GF-D8 (cell line): Measurements from ENCODE around the gene ZNF296.

Experiments used
- DNase-seq: peaks from one replicate; lab custom pipeline; 2025; lab: John Stamatoyannopoulos, UW

Gene ZNF296

GRCh38 chr19:45082170-45082569 lies 5.9 kb upstream of the ZNF296 start:
- DNase-seq, result no peak

DNA sequence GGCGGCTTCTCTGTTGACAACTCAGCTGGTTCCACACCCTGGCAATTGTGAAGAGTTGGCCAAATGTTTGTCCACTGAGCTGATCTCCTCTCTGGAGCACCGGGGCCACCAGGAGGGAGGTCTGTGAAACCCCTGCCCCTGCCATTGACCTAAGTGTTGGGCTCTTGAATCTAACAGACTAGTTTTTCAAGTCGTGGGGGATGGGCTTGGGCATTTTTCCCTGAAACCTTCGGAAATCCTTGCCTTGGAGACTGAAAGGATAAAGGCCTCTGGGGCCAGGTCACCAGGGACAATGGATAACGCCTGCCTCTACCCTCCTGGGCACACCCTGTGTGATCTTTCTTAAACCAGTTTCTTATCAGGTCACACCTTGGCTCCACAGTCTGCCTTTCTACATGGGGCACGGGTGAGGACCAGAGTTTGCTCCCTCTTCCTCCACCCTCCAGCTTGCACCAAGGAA lies 3.7 kb upstream of the ZNF296 start:
- DNase-seq, result no peak

DNA sequence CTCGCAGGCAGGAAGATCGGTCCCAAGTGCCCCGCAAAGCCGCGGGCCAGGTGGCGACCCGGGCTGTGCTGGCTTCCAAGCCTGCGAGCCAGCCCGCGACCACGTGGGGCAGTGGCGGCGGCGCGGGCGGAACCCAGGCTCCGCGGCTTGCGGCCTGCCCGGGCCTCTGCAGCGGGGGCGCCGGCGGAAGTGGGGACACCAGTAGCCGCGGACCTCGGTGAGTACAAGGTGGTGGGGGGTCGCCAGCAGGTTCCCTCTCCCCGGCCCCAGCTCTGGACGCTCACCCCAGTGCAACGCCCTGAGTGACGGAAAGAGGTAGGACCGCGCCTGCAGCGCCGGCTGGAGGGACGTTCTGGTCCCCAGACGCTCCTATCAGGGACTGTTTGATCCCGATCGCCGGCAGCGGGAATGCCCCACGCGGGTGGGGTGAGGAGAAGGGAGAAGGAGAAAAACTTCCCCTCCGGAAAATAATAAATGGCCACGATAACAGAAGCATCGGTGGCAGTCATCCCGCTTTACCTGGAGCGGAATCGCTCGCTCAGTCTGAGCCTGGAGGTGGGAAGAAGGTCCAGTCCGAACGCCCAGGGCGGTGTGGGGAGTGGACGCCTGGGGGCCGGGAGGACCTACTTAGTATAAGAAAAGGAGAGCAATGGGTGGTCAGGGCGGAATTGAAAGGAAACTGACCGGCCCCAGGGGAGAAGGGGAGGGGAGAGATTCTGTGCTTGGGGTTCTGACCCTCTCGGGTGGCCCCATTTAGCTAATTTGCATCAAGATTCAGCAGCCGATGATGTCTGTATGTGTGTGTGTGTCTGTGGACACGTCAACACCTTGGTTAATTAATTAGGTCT lies 3.0 kb upstream of the ZNF296 start, which contains the start of gene GEMIN7:
GEMIN7 (plus strand) TSS at position 198 of the 848 bp plus-strand sequence. CDS start 10,855 bp downstream, outside the sequence.
- peak; percentile 44 for DNase-seq

- DNase-seq, result no peak
These were observed 2.2 kb upstream of the ZNF296 start for GRCh38 chr19:45078390-45079062.

DNA sequence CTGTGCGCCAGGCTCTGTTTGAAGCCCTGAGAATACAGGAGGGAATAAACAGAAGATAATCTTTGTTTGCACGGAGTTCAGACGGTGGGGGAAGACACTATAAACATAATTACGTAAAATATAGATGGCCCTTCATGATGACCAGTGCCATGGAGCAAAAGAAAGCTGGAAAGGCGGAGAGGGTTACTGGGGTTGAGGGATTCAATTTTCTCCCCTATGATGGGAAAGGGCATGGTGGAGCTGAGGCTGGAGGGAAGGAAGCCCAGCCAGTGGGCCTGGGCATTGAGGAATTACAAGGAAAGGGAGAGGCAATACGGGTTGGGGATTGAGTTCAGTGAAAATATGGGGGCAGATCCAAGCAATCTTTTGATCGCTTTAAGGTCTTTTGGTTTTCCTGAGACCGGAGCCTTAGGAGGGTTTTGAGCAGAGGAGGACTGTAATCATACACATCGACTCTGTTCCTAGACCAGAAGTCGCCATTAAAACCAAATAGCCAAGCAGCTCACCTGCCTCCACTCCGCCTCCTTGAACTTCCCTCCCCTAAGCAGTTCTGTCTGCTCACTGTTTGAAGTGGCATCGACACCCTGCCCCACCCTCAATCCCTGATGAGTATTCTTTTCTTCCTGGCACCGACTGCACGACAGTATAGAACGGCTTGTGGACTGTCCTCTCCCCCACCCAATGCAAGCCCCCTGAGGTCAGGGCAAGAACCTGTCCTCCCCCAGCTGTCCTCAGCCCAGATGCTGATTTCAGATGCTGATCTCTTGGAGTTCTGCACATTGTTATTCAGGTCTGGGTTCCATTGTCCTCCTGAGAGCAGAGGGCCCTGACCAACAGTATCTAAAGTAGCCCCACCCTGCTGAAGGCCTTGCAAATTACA lies 813 bp upstream of the ZNF296 start:
- DNase-seq, result no peak

- DNase-seq, result peak; percentile 76
These were observed 813 bp downstream of the ZNF296 start for GRCh38 chr19:45075301-45076028.

DNA sequence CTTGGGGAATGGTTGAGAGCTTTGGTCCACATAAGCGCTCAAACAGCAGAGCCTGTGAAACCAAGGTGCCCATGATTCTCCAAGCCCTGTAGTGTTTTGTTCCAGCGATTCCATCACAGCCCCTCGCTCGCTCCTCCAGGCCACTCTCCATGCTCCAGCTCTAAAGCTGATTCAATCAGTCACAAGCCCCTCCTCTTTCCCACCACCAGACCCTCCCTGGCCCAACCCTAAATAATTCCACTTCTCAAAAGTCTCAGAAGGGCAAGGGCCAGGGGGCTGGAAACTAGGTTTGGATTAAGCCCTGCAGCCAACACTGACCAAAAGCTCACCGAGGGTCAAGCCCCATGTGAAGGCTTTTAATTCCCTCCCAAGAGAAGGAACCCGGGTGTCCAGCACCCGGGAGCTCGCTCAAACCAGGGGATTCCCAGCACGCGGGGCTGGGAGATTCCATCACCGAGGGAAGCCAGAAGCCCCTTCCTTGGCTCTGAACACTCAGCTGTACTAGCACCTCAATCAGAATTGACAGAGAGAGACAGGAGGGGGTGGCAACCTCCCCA lies 1.5 kb downstream of the ZNF296 start:
- DNase-seq, result no peak

DNA sequence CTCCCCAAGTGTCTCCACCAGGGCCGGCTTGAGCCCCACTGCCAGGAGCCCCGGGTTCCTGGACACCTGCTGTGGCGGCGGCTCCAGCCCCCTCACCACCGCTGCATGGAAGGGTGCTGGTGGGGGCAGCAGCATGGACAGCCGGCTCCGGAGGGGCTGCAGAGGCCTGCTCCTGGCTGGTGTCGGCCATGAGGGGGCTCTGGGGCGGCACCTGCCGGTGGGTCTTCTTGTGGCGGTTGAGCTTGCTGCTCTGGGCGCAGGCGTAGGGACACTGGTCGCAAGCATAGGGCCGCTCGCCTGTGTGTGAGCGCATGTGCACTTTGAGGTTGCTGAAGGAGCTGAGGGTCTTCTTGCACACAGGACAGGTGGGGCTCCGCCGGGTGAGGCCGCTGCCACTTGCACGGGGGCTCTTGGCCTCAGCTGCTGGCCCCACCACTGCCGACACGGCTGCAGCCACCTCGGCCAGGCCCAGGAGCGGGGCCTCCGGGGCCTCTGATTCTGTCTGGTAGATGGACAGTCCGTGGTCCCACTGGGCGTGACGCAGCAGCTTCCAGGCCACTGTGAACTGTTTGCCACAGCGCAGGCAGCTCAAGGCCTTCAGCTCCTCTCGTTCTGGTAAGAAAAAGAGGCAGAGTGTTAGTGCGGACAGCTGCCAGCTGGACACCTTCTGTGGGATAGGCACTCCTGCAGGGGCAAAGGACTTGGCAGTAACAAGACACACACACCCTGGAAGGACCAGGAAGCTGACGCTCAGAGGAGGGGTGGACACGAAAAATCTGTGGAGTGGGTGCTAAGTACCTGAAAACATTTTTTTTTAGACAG lies 4.1 kb downstream of the ZNF296 start:
- no peak for DNase-seq

DNA sequence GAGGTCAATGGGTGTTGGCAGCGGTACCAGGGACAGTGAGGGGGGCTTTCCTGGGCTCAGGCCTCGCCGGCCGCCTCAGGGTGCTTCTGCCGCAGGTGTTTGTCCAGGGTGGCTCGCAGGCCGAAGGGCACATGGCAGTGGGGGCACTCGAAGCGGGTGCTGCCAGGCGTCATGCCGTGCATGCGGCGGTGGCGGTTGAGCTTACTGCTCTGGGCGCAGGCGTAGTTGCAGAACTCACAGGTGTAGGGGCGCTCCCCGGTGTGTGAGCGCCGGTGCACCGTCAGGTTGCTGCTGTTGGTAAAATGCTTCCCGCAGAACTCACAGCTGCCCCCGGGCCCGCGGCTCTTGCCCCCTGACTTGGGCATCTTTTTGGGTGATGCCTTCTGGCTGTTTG lies 4.7 kb downstream of the ZNF296 start:
- DNase-seq, result no peak

DNA sequence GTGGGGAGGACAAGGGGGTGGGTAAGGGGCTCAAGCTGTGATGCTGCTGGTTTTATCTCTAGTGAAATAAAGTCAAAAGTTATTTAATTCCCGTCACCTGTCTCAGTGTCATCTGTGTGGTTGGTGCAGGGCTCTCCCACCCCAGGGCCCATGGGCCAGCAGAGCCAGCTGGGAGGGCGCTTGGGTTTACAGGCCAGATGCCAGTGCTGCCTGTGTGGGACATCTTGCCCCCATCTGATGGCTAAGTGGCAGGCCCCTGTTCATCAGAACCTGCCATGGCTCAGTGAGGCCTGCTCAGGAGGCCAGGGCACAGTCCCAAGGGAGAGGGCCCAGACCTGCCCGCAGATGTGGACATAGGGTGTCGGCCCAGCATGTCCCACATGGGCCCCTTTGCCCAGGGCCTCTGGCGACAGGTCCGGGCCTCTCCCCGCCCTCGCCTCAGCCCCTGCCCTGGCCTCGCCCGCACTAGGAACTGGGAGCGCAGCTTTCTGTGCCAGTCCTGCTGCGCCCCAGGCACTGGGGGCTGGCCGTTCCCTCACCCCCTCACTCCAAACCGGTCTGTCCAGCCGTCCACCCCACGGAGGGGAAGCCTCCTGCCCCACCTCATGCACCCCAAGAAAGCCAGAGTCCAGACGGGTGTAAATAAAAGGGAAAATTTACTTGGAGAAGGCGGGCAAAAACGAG lies 5.3 kb downstream of the ZNF296 start:
- DNase-seq, result no peak

DNA sequence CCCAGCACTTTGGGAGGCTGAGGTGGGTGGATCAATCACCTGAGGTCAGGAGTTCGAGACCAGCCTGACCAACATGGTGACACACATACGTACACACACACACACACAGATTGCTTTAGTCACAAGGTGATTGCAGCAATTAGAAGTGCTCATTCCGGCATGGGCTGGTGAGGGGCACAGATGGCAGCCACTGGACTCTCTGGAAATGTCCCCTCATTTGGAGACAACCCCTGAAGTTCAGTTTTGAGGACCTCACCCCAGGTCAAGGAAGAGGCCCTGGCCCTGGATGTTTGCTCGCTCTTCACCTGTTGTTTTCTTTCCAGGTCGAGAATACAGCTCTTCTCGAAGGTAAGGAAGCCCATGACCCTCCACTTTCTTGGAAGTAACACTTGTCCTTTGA lies 6.1 kb downstream of the ZNF296 start:
- no peak for DNase-seq

DNA sequence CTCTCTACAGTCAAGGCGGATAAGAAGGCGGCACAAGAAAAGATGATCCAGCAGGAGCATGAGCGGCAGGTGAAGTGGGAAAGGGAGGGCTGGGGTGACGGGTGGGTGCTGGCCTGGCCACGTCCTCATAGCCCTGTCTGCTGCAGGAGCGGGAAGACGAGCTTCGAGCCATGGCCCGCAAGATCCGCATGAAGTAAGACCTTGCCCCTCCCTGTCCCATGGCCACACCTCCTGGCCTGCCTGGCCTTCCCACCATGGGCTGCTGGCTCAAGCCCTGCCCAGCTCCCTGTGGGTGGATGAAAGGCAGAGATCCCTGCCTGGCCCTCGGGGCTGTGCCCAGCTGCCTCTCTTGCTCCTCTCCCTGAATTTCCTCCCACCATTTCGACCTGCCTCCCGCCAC lies 7.2 kb downstream of the ZNF296 start:
- no peak for DNase-seq

GRCh38 chr19:45068041-45068440 lies 8.2 kb downstream of the ZNF296 start:
- no peak for DNase-seq

DNA sequence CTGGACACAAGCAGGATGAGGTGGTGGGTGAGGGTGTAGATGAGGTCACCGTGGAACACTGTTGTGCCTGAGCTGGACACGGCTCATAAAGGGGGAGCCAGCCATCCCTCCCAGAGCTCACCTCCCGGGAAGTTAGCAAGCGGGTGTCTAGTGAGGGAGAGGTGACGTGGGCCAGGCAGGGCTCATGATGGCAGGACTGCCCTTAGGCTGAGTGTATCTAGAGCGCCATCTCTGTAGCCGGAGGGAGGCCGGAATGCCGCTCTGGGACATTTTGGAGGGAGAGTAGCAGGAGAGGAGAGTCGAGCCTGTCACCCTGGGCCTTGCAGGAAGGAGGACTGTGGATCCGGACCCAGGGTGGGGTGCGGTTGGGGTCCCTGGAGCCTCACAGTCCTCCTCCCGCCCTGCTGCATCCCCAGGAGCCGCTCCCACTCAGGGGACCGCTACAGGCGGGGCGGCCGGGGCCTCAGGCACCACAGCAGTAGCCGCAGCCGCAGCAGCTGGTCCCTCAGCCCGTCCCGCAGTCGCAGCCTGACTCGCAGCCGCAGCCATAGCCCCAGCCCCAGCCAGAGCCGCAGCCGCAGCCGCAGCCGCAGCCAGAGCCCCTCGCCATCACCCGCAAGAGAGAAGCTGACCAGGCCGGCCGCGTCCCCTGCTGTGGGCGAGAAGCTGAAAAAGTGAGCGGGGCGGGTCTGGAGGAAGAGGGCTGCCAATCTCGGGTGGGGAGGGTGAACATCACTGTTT lies 9.2 kb downstream of the ZNF296 start:
- DNase-seq, result no peak

DNA sequence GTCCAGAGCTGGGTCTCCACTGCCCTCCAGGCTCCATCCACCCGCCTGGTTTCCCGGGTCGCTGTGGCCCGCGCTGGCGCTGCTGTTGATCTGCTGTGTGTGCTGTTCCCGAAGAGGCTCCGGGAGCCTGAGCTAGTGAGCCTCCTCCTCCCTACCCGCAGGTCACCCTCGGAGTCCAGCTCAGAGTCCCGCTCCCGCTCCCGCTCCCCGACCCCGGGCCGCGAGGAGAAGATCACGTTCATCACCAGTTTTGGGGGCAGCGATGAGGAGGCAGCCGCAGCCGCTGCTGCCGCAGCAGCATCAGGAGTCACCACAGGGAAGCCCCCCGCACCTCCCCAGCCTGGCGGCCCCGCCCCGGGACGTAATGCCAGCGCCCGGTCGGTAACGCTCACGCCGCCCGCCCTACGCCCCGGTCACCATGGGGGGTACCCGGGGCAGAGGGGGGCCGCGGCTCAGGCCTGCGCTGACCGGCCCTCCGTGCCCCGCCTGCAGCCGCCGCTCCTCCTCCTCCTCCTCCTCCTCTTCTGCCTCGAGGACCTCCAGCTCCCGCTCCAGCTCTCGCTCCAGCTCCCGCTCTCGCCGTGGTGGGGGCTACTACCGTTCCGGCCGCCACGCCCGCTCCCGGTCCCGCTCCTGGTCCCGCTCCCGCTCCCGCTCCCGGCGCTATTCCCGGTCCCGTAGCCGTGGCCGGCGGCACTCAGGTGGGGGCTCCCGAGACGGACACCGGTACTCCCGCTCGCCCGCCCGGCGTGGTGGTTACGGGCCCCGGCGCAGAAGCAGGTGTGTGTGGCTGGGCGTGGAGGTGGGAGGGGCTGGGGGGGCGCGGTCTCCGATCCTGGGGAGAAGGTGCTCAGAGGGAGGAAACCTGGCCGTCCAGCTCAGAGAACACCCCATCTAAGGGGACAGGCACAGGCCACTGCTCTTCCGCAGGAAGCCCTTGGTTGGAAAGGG lies 12.2 kb downstream of the ZNF296 start:
- DNase-seq, result no peak

DNA sequence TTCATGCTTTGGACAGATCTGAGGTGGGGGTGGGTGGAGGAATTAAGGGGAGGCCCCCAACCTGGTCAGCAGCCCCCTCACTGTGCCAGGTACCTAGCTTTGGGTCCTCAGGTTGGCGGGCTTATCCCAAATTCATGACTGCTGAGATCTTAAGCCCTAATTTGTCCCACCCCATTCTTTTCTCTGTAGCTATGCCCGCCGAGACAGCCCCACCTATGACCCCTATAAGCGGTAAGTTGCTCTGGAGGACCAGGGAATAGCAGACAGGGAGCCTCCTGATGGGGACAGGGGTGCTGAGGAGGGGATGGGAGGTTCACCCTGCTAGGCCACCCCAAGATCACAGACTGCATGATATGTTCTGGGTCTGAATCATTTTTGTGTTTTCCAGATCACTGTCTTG lies 14.3 kb downstream of the ZNF296 start:
- no peak for DNase-seq

DNA sequence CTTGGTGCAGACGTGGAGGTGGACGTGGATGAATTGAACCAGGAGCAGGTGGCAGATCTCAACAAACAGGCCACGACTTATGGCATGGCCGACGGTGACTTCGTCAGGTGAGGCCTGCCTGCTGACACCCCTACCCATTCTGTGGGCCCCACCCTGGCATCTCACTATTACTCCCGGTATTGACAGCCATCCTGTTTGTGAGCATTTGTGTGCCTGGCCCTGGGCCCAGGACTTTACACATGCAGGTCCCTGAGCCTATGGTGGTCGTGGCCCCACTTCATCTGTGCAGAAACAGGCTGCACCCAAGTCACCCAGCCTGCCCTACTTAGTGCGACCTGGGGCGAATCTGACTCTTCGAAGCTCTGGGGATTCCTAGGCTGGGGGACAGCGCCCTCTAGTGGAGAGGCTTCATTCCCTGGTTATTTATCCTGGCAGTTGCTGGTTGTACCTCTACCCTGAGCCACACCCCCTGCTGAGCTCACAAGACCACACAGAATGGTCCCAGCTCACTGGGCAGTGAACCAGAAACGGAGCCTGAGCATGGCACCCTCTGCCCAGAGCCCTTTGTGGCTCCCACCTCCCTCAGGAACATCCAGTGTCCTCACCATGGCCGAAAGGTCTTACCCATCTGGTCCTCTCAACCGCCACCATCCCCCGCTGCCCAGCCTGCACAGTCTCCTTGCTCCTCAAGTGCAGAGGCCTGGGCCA lies 16.9 kb downstream of the ZNF296 start:
- DNase-seq, result no peak
